C4-2B (cell line): ENCODE results near the gene TEAD3.

Source experiments
- ZFX ChIP-seq: fragments of 450-650 bp; IDR thresholded peaks from 2 replicates; pipeline ENCODE4 v1.6.1; 2017
- TF ChIP-seq, protein P1 (sequence below): fragments of 450-650 bp; conservative IDR thresholded peaks from 2 replicates; pipeline ENCODE4 v1.5.1; 2017; ENCODE audit warnings: mild to moderate bottlenecking

DNA sequence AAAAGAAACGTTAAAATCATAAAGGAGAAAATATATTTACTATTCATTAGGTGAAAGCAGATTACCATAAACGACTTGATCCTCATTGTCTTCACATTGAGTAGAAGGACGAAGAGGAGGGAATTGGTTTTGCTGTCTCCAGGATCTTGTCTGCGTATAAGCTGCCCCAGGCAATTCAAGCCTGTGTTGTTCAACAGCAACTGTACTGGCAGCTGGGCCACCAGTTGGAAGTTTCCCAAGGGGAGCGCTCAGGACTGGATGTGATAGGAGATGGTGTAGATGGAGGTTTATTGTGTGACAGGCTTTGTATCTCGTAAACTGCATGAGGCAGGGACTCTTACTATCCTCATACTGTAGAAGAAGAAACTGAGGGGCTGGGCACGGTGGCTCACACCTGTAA, 48.7 kb downstream of the TEAD3 start:
- TF ChIP-seq, protein P1, sequence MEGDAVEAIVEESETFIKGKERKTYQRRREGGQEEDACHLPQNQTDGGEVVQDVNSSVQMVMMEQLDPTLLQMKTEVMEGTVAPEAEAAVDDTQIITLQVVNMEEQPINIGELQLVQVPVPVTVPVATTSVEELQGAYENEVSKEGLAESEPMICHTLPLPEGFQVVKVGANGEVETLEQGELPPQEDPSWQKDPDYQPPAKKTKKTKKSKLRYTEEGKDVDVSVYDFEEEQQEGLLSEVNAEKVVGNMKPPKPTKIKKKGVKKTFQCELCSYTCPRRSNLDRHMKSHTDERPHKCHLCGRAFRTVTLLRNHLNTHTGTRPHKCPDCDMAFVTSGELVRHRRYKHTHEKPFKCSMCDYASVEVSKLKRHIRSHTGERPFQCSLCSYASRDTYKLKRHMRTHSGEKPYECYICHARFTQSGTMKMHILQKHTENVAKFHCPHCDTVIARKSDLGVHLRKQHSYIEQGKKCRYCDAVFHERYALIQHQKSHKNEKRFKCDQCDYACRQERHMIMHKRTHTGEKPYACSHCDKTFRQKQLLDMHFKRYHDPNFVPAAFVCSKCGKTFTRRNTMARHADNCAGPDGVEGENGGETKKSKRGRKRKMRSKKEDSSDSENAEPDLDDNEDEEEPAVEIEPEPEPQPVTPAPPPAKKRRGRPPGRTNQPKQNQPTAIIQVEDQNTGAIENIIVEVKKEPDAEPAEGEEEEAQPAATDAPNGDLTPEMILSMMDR, result no peak
- TF ChIP-seq ZFX, result no peak
